ENCODE measurements around the gene B3GALNT2. TPM values are rescaled to one million over a fixed set of nuclear protein-coding genes. Genes with fewer than 3 reads are reported as not detected.

The B3GALNT2 gene
- total RNA-seq, 1 experiment from 2014 or later, result 60.6 TPM

- Histone ChIP-seq H3F3A (ENCODE audit: insufficient read depth, low read depth) (no peaks in the 10 kb centered on the region), H3K4me2 (no peak overlapping the region), H3K27me3 (ENCODE audit: insufficient read depth, low read depth) (no peaks in the 10 kb centered on the region), H3K36me3 (ENCODE audit: low read depth) (no peaks in the 10 kb centered on the region), H3K27ac (no peak overlapping the region), H3K9me3 (ENCODE audit: insufficient read depth, low read depth) (no peaks in the 10 kb centered on the region), H3K4me1 (replicated peaks; ENCODE audit: insufficient read depth) (no peaks in the 10 kb centered on the region), H3K9me2 (ENCODE audit: insufficient read depth) (no peaks in the 10 kb centered on the region), H2AFZ (no peak overlapping the region), H3K4me3 (no peak overlapping the region), H3K79me2 (ENCODE audit: low read depth) (no peaks in the 10 kb centered on the region), H4K20me1 (ENCODE audit: insufficient read depth) (no peaks in the 10 kb centered on the region)
- ChIA-PET POLR2A (ENCODE audit: unreplicated experiment) (no interaction called here), CTCF (no interaction called here)
- BruUV-seq (replicated peaks), result no TSS peak
- no peak for DNase-seq
- intact Hi-C loops (cut with micrococcal nuclease; ENCODE audit: unreplicated experiment), result no loop called here
- TF ChIP-seq CTCF (conservative IDR thresholded peaks at IDR 0.05) (no peak), EZH2 (IDR thresholded peaks at IDR 0.05; ENCODE audit: low read depth) (no peak)
Observed at GRCh38 chr1:235525314-235525713, 21.1 kb upstream of the B3GALNT2 start.

GRCh38 chr1:235516862-235517446, 12.7 kb upstream of the B3GALNT2 start:
- ChIA-PET POLR2A (ENCODE audit: unreplicated experiment) (interaction anchor here (0.6 kb wide), 1 partner anchor 414 kb away, joined by 6 read pairs; no protein-coding TSS in a partner anchor), CTCF (interaction anchor here (0.6 to 1.6 kb wide), 2 partner anchors 215 to 455 kb away, joined by 4 to 13 read pairs; no protein-coding TSS in a partner anchor)
- no peak overlapping the region for H3K4me2 ChIP-seq
- H4K20me1 ChIP-seq (ENCODE audit: insufficient read depth), result no peaks in the 10 kb centered on the region
- H3K9me2 ChIP-seq (ENCODE audit: insufficient read depth), result no peaks in the 10 kb centered on the region
- H3K27ac ChIP-seq, result no peak overlapping the region
- H3K27me3 ChIP-seq (ENCODE audit: insufficient read depth, low read depth), result no peaks in the 10 kb centered on the region
- no peak for TF ChIP-seq CTCF (conservative IDR thresholded peaks at IDR 0.05)
- no peak for TF ChIP-seq EZH2 (IDR thresholded peaks at IDR 0.05; ENCODE audit: low read depth)
- no peaks in the 10 kb centered on the region for H3K9me3 ChIP-seq (ENCODE audit: insufficient read depth, low read depth)
- no TSS peak for BruUV-seq (replicated peaks)
- no peaks in the 10 kb centered on the region; the same call in 1 of the 2 replicates for H3F3A ChIP-seq (ENCODE audit: insufficient read depth, low read depth)
- no peaks in the 10 kb centered on the region for H3K4me1 ChIP-seq (replicated peaks; ENCODE audit: insufficient read depth)
- DNase-seq, result no peak
- H3K4me3 ChIP-seq, result no peak overlapping the region
- intact Hi-C loops (cut with micrococcal nuclease; ENCODE audit: unreplicated experiment), result no loop called here
- no peaks in the 10 kb centered on the region for H3K79me2 ChIP-seq (ENCODE audit: low read depth)
- no peaks in the 10 kb centered on the region for H3K36me3 ChIP-seq (ENCODE audit: low read depth)
- H2AFZ ChIP-seq, result no peak overlapping the region

GRCh38 chr1:235515844-235516512, 11.7 kb upstream of the B3GALNT2 start:
- H3K27ac ChIP-seq, result no peak overlapping the region
- no peak overlapping the region for H3K4me3 ChIP-seq
- POLR2A ChIA-PET (ENCODE audit: unreplicated experiment), result interaction anchor here (0.6 kb wide), 1 partner anchor 413 kb away, joined by 6 read pairs; no protein-coding TSS in a partner anchor
- no peaks in the 10 kb centered on the region for H3K27me3 ChIP-seq (ENCODE audit: insufficient read depth, low read depth)
- no TSS peak for BruUV-seq (replicated peaks)
- H4K20me1 ChIP-seq (ENCODE audit: insufficient read depth), result no peaks in the 10 kb centered on the region
- H3K79me2 ChIP-seq (ENCODE audit: low read depth), result no peaks in the 10 kb centered on the region
- intact Hi-C loops (cut with micrococcal nuclease; ENCODE audit: unreplicated experiment), result no loop called here
- DNase-seq, result no peak
- no peaks in the 10 kb centered on the region for H3K9me2 ChIP-seq (ENCODE audit: insufficient read depth)
- no peaks in the 10 kb centered on the region for H3K9me3 ChIP-seq (ENCODE audit: insufficient read depth, low read depth)
- no peak for TF ChIP-seq CTCF (conservative IDR thresholded peaks at IDR 0.05)
- no peak for TF ChIP-seq EZH2 (IDR thresholded peaks at IDR 0.05; ENCODE audit: low read depth)
- H2AFZ ChIP-seq, result no peak overlapping the region
- no peak overlapping the region for H3K4me2 ChIP-seq
- CTCF ChIA-PET, result interaction anchor here (1.6 kb wide), 1 partner anchor 456 kb away, joined by 4 read pairs; no protein-coding TSS in a partner anchor
- no peaks in the 10 kb centered on the region; the same call in 1 of the 2 replicates for H3F3A ChIP-seq (ENCODE audit: insufficient read depth, low read depth)
- H3K36me3 ChIP-seq (ENCODE audit: low read depth), result no peaks in the 10 kb centered on the region
- no peaks in the 10 kb centered on the region for H3K4me1 ChIP-seq (replicated peaks; ENCODE audit: insufficient read depth)
